Panc1 (cell line): ENCODE data around the gene SLC10A2. TPM values are rescaled to one million over a fixed set of nuclear protein-coding genes. Genes with fewer than 3 reads are reported as not detected.

Experiments
- ATAC-seq: fragments of 200-7000 bp; cut with Tn5 transposase; 2 replicates; pipeline ENCODE4 v1.9.1; 2020; ENCODE audit warnings: mild to moderate bottlenecking, moderate library complexity
- BruUV-seq: library from RNA; stranded (reverse); fragments of 400-500 nt; replicated peaks from 2 replicates; lab custom pipeline; 2021; lab: Mats Ljungman, UMichigan
- CTCF ChIA-PET: fragments of 300-600 bp; sonication (Branson Sonifier 250); formaldehyde crosslinking; loops from one replicate; lab custom pipeline; 2022; ENCODE audit warnings: antibody characterized with exemption; lab: Charles Lee
- POLR2A ChIA-PET: fragments of 300-600 bp; sonication (Branson Sonifier 250); formaldehyde crosslinking; loops from one replicate; lab custom pipeline; 2022; ENCODE audit warnings: antibody characterized with exemption; lab: Charles Lee
- DNase-seq: peaks from one replicate; pipeline ENCODE4 v3.0.0-alpha.2; 2010; ENCODE audit warnings: low read depth, low spot score
- H3K27ac ChIP-seq: 2 replicates; pipeline ENCODE4 v1.5.1; 2011; ENCODE audit warnings: mild to moderate bottlenecking, low read length, inconsistent platforms
- H3K27me3 ChIP-seq: fragments of 200-500 bp; sonication (Bioruptor generic); 2 replicates; pipeline ENCODE4 v1.6.0; 2014; ENCODE audit warnings: low read length, inconsistent platforms; ENCODE audit not compliant: control insufficient read depth, insufficient read depth
- H3K36me3 ChIP-seq: fragments of 200-500 bp; sonication (Bioruptor generic); 2 replicates; pipeline ENCODE4 v1.5.1; 2014; ENCODE audit warnings: inconsistent platforms, mild to moderate bottlenecking, low read length, moderate library complexity; ENCODE audit not compliant: control insufficient read depth, insufficient read depth
- H3K4me1 ChIP-seq: 2 replicates; pipeline ENCODE4 v1.5.1; 2011; ENCODE audit warnings: inconsistent platforms, mild to moderate bottlenecking, low read length, moderate library complexity; ENCODE audit not compliant: control insufficient read depth, insufficient read depth
- H3K4me3 ChIP-seq, 2 experiments: 2 replicates each; pipeline ENCODE4 v1.5.1; 2011 to 2012; ENCODE audit warnings: low read depth in 2 of 2, low read length in 2 of 2, mild to moderate bottlenecking in 2 of 2, inconsistent platforms in 1 of 2, moderate library complexity in 1 of 2
- H3K9me3 ChIP-seq: fragments of 200-500 bp; sonication (Bioruptor generic); 2 replicates; pipeline ENCODE4 v1.5.1; 2014; ENCODE audit warnings: low read depth, mild to moderate bottlenecking, inconsistent platforms, low read length, moderate library complexity; ENCODE audit not compliant: control insufficient read depth, insufficient read depth
- POLR2AphosphoS5 ChIP-seq: IDR thresholded peaks from 2 replicates; pipeline ENCODE4 v1.6.1; 2012; ENCODE audit warnings: mild to moderate bottlenecking, low read depth, low read length, moderate library complexity
- SIN3A ChIP-seq: IDR thresholded peaks from 2 replicates; pipeline ENCODE4 v1.6.1; 2012; ENCODE audit warnings: low read depth, mild to moderate bottlenecking, low read length, moderate library complexity, borderline replicate concordance; ENCODE audit not compliant: insufficient read depth
- TCF7L2 ChIP-seq: IDR thresholded peaks from 2 replicates; pipeline ENCODE4 v1.6.1; 2011; ENCODE audit warnings: mild to moderate bottlenecking, low read depth, low read length, inconsistent platforms
- in situ Hi-C: cut with HindIII; loops from 2 replicates; pipeline ENCODE4 v1.10.0; 2016; ENCODE audit warnings: low sequenced_read_pairs, low pct_unique_long_range_greater_than_20kb
- intact Hi-C: fragments of 100-400 bp; cut with micrococcal nuclease; formaldehyde crosslinking; loops from one replicate; pipeline ENCODE4 v1.10.0; 2022; ENCODE audit not compliant: unreplicated experiment
- total RNA-seq: library from RNA; stranded (reverse); gene quantifications from one replicate; pipeline ENCODE4 v1.2.1, GENCODE V29; 2021; ENCODE audit not compliant: unreplicated experiment
- TF ChIP-seq, protein P1 (sequence below), 2 experiments: IDR thresholded peaks; 2 replicates each; pipeline ENCODE4 v1.6.1; 2011 to 2012; ENCODE audit warnings: low read depth in 2 of 2, control low read depth in 1 of 2, low read length in 1 of 2, mild to moderate bottlenecking in 1 of 2, moderate library complexity in 1 of 2; ENCODE audit not compliant: insufficient read depth in 1 of 2
- TF ChIP-seq, protein P2 (sequence below): fragments of 450-650 bp; IDR thresholded peaks from 2 replicates; pipeline ENCODE4 v1.5.1; 2017; ENCODE audit warnings: mild to moderate bottlenecking

The SLC10A2 gene
- total RNA-seq, 1 experiment from 2014 or later = not detected

- intact Hi-C loops = no loop called here
- Histone ChIP-seq H3K9me3 (no peaks in the 10 kb centered on the region), H3K4me1 (no peaks in the 10 kb centered on the region), H3K27me3 (no peaks in the 10 kb centered on the region), H3K4me3 (no peak overlapping the region), H3K27ac (no peak overlapping the region), H3K36me3 (no peaks in the 10 kb centered on the region)
- no TSS peak for BruUV-seq
- DNase-seq (no peak), ATAC-seq (no peak)
- in situ Hi-C loops = no loop called here
- ChIA-PET POLR2A (no interaction called here), CTCF (no interaction called here)
- TF ChIP-seq, protein P1, sequence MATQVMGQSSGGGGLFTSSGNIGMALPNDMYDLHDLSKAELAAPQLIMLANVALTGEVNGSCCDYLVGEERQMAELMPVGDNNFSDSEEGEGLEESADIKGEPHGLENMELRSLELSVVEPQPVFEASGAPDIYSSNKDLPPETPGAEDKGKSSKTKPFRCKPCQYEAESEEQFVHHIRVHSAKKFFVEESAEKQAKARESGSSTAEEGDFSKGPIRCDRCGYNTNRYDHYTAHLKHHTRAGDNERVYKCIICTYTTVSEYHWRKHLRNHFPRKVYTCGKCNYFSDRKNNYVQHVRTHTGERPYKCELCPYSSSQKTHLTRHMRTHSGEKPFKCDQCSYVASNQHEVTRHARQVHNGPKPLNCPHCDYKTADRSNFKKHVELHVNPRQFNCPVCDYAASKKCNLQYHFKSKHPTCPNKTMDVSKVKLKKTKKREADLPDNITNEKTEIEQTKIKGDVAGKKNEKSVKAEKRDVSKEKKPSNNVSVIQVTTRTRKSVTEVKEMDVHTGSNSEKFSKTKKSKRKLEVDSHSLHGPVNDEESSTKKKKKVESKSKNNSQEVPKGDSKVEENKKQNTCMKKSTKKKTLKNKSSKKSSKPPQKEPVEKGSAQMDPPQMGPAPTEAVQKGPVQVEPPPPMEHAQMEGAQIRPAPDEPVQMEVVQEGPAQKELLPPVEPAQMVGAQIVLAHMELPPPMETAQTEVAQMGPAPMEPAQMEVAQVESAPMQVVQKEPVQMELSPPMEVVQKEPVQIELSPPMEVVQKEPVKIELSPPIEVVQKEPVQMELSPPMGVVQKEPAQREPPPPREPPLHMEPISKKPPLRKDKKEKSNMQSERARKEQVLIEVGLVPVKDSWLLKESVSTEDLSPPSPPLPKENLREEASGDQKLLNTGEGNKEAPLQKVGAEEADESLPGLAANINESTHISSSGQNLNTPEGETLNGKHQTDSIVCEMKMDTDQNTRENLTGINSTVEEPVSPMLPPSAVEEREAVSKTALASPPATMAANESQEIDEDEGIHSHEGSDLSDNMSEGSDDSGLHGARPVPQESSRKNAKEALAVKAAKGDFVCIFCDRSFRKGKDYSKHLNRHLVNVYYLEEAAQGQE (IDR thresholded peaks at IDR 0.05; ENCODE audit: insufficient read depth in 1 of 2, low read depth in 2 of 2, low read length in 1 of 2) = no peak
- no peak for TF ChIP-seq SIN3A
- no peak for TF ChIP-seq TCF7L2
- TF ChIP-seq, protein P2, sequence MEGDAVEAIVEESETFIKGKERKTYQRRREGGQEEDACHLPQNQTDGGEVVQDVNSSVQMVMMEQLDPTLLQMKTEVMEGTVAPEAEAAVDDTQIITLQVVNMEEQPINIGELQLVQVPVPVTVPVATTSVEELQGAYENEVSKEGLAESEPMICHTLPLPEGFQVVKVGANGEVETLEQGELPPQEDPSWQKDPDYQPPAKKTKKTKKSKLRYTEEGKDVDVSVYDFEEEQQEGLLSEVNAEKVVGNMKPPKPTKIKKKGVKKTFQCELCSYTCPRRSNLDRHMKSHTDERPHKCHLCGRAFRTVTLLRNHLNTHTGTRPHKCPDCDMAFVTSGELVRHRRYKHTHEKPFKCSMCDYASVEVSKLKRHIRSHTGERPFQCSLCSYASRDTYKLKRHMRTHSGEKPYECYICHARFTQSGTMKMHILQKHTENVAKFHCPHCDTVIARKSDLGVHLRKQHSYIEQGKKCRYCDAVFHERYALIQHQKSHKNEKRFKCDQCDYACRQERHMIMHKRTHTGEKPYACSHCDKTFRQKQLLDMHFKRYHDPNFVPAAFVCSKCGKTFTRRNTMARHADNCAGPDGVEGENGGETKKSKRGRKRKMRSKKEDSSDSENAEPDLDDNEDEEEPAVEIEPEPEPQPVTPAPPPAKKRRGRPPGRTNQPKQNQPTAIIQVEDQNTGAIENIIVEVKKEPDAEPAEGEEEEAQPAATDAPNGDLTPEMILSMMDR = no peak
- no peak for TF ChIP-seq POLR2AphosphoS5
Measured at GRCh38 chr13:103007427-103007762, 58.8 kb downstream of the SLC10A2 start.

- TF ChIP-seq SIN3A = no peak
- TF ChIP-seq, protein P1 (IDR thresholded peaks at IDR 0.05; ENCODE audit: insufficient read depth in 1 of 2, low read depth in 2 of 2, low read length in 1 of 2) = no peak
- TF ChIP-seq TCF7L2 = no peak
- no peak for TF ChIP-seq POLR2AphosphoS5
- TF ChIP-seq, protein P2 = no peak
- H3K4me1 ChIP-seq = no peaks in the 10 kb centered on the region
- ATAC-seq = no peak
- no peaks in the 10 kb centered on the region for H3K9me3 ChIP-seq
- no peak overlapping the region for H3K27ac ChIP-seq
- in situ Hi-C loops (no loop called here), intact Hi-C loops (no loop called here)
- no TSS peak for BruUV-seq
- ChIA-PET CTCF (no interaction called here), POLR2A (no interaction called here)
- no peak for DNase-seq
- no peaks in the 10 kb centered on the region for H3K36me3 ChIP-seq
- no peaks in the 10 kb centered on the region for H3K27me3 ChIP-seq
- H3K4me3 ChIP-seq = no peak overlapping the region
Measured at GRCh38 chr13:103006641-103007426, 59.4 kb downstream of the SLC10A2 start.
